CD14-positive monocyte (primary cell): Measurements from ENCODE around the gene FARP1. TPM values are rescaled to one million over a fixed set of nuclear protein-coding genes. Genes with fewer than 3 reads are reported as not detected.

Source experiments
- DNase-seq, 3 donors: peaks; one replicate each; pipeline ENCODE4 v3.0.0-alpha.2; 2011 to 2022
- H2AFZ ChIP-seq: 2 replicates; pipeline ENCODE4 v1.6.0; 2012; ENCODE audit warnings: mild to moderate bottlenecking, low read depth, low read length, inconsistent platforms; ENCODE audit not compliant: insufficient read depth, poor library complexity, severe bottlenecking
- H3K27ac ChIP-seq, 2 donors: 1 replicate in 1 of 2; 2 replicates in 1 of 2; pipeline ENCODE4 v1.5.1; 2012 to 2013; ENCODE audit warnings: low read length in 2 of 2, control low read depth in 1 of 2, inconsistent platforms in 1 of 2, low read depth in 1 of 2, mild to moderate bottlenecking in 1 of 2
- H3K27me3 ChIP-seq, 2 donors: one replicate each; pipeline versions ENCODE4 v1.6.0 to v1.6.1; 2011 to 2013; ENCODE audit warnings: low read length in 2 of 2; ENCODE audit not compliant: control insufficient read depth in 2 of 2, insufficient read depth in 2 of 2
- H3K36me3 ChIP-seq, 2 donors: replicated peaks in 1 of 2; 1 replicate in 1 of 2; 2 replicates in 1 of 2; pipeline versions ENCODE4 v1.5.1 to v1.6.1; 2012 to 2013; ENCODE audit warnings: low read length in 2 of 2, control low read depth in 1 of 2, inconsistent platforms in 1 of 2, mild to moderate bottlenecking in 1 of 2; ENCODE audit not compliant: insufficient read depth in 2 of 2, control insufficient read depth in 1 of 2
- H3K4me1 ChIP-seq, 2 donors: 1 replicate in 1 of 2; 2 replicates in 1 of 2; pipeline versions ENCODE4 v1.5.1 to v1.6.1; 2012 to 2013; ENCODE audit warnings: low read length in 2 of 2, control low read depth in 1 of 2, inconsistent platforms in 1 of 2, mild to moderate bottlenecking in 1 of 2, moderate library complexity in 1 of 2; ENCODE audit not compliant: insufficient read depth in 2 of 2, control insufficient read depth in 1 of 2
- H3K4me2 ChIP-seq: replicated peaks from 2 replicates; pipeline ENCODE3; 2012; ENCODE audit warnings: low read length, moderate library complexity, mild to moderate bottlenecking; ENCODE audit not compliant: poor library complexity, severe bottlenecking; ENCODE audit errors: extremely low read depth
- H3K4me3 ChIP-seq, 3 experiments: fragments of 200-600 bp in 1 of 3; sonication (generic) in 1 of 3; replicated peaks in 1 of 3; 1 replicate in 2 of 3; 2 replicates in 1 of 3; pipeline ENCODE4 v1.5.1; 2011 to 2013; ENCODE audit warnings: low read length in 3 of 3, mild to moderate bottlenecking in 3 of 3, control low read depth in 2 of 3, low read depth in 2 of 3, inconsistent platforms in 1 of 3, moderate library complexity in 1 of 3
- H3K79me2 ChIP-seq: 2 replicates; pipeline ENCODE4 v1.6.0; 2012; ENCODE audit warnings: mild to moderate bottlenecking, control low read depth, inconsistent platforms, low read length, moderate library complexity; ENCODE audit not compliant: insufficient read depth
- H3K9ac ChIP-seq: 2 replicates; pipeline ENCODE4 v1.6.0; 2017; ENCODE audit warnings: low read length, mild to moderate bottlenecking; ENCODE audit not compliant: insufficient read depth, poor library complexity, severe bottlenecking
- H3K9me3 ChIP-seq, 2 donors: replicated peaks in 1 of 2; 1 replicate in 1 of 2; 2 replicates in 1 of 2; pipeline versions ENCODE4 v1.5.1 to v1.6.1; 2012 to 2013; ENCODE audit warnings: low read length in 2 of 2, control low read depth in 1 of 2; ENCODE audit not compliant: control insufficient read depth in 1 of 2, insufficient read depth in 1 of 2
- H4K20me1 ChIP-seq: 2 replicates; pipeline ENCODE4 v1.6.0; 2012; ENCODE audit warnings: mild to moderate bottlenecking, low read length, control low read depth, moderate library complexity; ENCODE audit not compliant: insufficient read depth
- H3K27ac Mint-ChIP-seq, 7 donors: one replicate each; pipeline ENCODE4 v1.8.0; 2020; ENCODE audit warnings: mild to moderate bottlenecking in 7 of 7, mixed read lengths in 7 of 7, moderate library complexity in 6 of 7, inconsistent platforms in 2 of 7
- H3K27me3 Mint-ChIP-seq, 3 donors: one replicate each; pipeline ENCODE4 v1.8.0; 2021 to 2022; ENCODE audit warnings: low read depth in 3 of 3, mild to moderate bottlenecking in 3 of 3, mixed read lengths in 3 of 3, moderate library complexity in 3 of 3, inconsistent platforms in 1 of 3
- H3K36me3 Mint-ChIP-seq, 2 donors: one replicate each; pipeline ENCODE4 v1.8.0; 2020; ENCODE audit warnings: mixed read lengths in 2 of 2, inconsistent platforms in 1 of 2, mild to moderate bottlenecking in 1 of 2
- H3K4me1 Mint-ChIP-seq: one replicate; pipeline ENCODE4 v1.8.0; 2020; ENCODE audit warnings: mild to moderate bottlenecking, mixed read lengths
- H3K4me3 Mint-ChIP-seq, 2 donors: one replicate each; pipeline ENCODE4 v1.8.0; 2020; ENCODE audit warnings: mild to moderate bottlenecking in 2 of 2, mixed read lengths in 2 of 2, moderate library complexity in 1 of 2
- H3K9me3 Mint-ChIP-seq, 7 donors: one replicate each; pipeline ENCODE4 v1.8.0; 2020 to 2022; ENCODE audit warnings: mixed read lengths in 7 of 7, mild to moderate bottlenecking in 6 of 7, moderate library complexity in 6 of 7, inconsistent platforms in 2 of 7
- CTCF ChIP-seq: fragments of 200-600 bp; IDR thresholded peaks from one replicate; pipeline ENCODE4 v1.8.0; 2022; ENCODE audit warnings: antibody characterized with exemption, mild to moderate bottlenecking
- WGBS: methylation state at CpG from one replicate; pipeline ENCODE4 v1.1.5; 2013; ENCODE audit warnings: missing lambda C conversion rate; ENCODE audit not compliant: insufficient coverage; 5-methylcytosine and 5-hydroxymethylcytosine counted together
- intact Hi-C, 2 donors: fragments of 100-400 bp; cut with micrococcal nuclease; formaldehyde crosslinking; loops; one replicate each; pipeline versions ENCODE4 v1.15.0 to v1.15.1; 2023
- polyA plus RNA-seq, 3 donors: library from polyadenylated mRNA; depleted of rRNA in 1 of 3; unstranded in 2 of 3; stranded (reverse) in 1 of 3; fragments of 300-500 nt in 2 of 3; fragments of >200 nt in 1 of 3; fragmentation: Illumina TruSeq in 2 of 3; gene quantifications; 1 replicate in 2 of 3; 2 replicates in 1 of 3; pipeline ENCODE4 v1.2.3, GENCODE V29; 2012 to 2021

Gene FARP1
- polyA plus RNA-seq, 3 donors = 0.01 to 0.16 (median 0.12) TPM

- DNase-seq = no peak
- peaks cover 0 to 3% (median 2%) of the 10 kb centered on the region in 3 donors for H3K27me3 Mint-ChIP-seq
- H3K9me3 ChIP-seq = peaks cover 0 to 12% of the 10 kb centered on the region in 2 donors
- TF ChIP-seq CTCF = no peak
- H2AFZ ChIP-seq = no peak overlapping the region
- no peaks in the 10 kb centered on the region for H3K36me3 ChIP-seq
- H3K4me3 Mint-ChIP-seq = no peak overlapping the region
- peaks cover 0 to 19% (median 11%) of the 10 kb centered on the region in 7 donors for H3K9me3 Mint-ChIP-seq
- H3K27ac Mint-ChIP-seq = no peak overlapping the region
- WGBS = 100% methylated on average over 2 of the region's 4 CpGs
- H3K4me2 ChIP-seq = no peak overlapping the region
- intact Hi-C loops = no loop called here
- no peaks in the 10 kb centered on the region for H4K20me1 ChIP-seq
- H3K36me3 Mint-ChIP-seq = no peaks in the 10 kb centered on the region
- H3K4me1 ChIP-seq = peaks cover 3 to 9% of the 10 kb centered on the region in 2 donors
- H3K4me3 ChIP-seq = no peak overlapping the region
- no peaks in the 10 kb centered on the region for H3K27me3 ChIP-seq
- no peak overlapping the region for H3K9ac ChIP-seq
- H3K79me2 ChIP-seq = no peaks in the 10 kb centered on the region
- H3K4me1 Mint-ChIP-seq = peaks cover 9% of the 10 kb centered on the region
- no peak overlapping the region for H3K27ac ChIP-seq
Measured at GRCh38 chr13:98416408-98416807, 273.5 kb downstream of the FARP1 start.

- no peak overlapping the region for H3K27ac ChIP-seq
- H3K4me2 ChIP-seq = no peak overlapping the region
- H3K9me3 ChIP-seq = peaks cover 0 to 12% of the 10 kb centered on the region in 2 donors
- Mint-ChIP-seq H3K4me3 (no peak overlapping the region), H3K4me1 (no peaks in the 10 kb centered on the region), H3K9me3 (peaks cover 0 to 17% (median 14%) of the 10 kb centered on the region in 7 donors), H3K36me3 (no peaks in the 10 kb centered on the region), H3K27ac (no peak overlapping the region), H3K27me3 (peaks cover 1 to 8% (median 2%) of the 10 kb centered on the region in 3 donors)
- H3K9ac ChIP-seq = no peak overlapping the region
- H3K79me2 ChIP-seq = no peaks in the 10 kb centered on the region
- no peak for DNase-seq
- 92% methylated on average over 11 of the region's 14 CpGs for WGBS
- no peak for TF ChIP-seq CTCF
- no peaks in the 10 kb centered on the region for H3K36me3 ChIP-seq
- H4K20me1 ChIP-seq = no peaks in the 10 kb centered on the region
- no peaks in the 10 kb centered on the region for H3K4me1 ChIP-seq
- no peaks in the 10 kb centered on the region for H3K27me3 ChIP-seq
- intact Hi-C loops = no loop called here
- H2AFZ ChIP-seq = no peak overlapping the region
- H3K4me3 ChIP-seq = no peak overlapping the region
Measured at GRCh38 chr13:98419786-98420553, 277.1 kb downstream of the FARP1 start.
